ENCODE data around the gene SARS1.
"Not testable (repeated sequence)": the region's sequence is repeated elsewhere in the genome, so short reads cannot be mapped to it uniquely, and the experiment has no call there.

The SARS1 gene

GRCh38 chr1:109213824-109214693 lies at the start of gene SARS1:
SARS1 (plus strand) TSS chr1:109213918; CDS start chr1:109213993, 75 bp downstream.
- peaks cover 15% of the 10 kb centered on the region for H3K36me3 ChIP-seq (ENCODE audit: insufficient read depth, low read length)
- peak within 1 kb of the TSS; percentile 92 for H3K9ac ChIP-seq (ENCODE audit: low read depth, low read length)
- 0 out of 2 replicates have a peak, but pooled peaks cover 3% of the 10 kb centered on the region for H3K4me1 ChIP-seq (ENCODE audit: insufficient read depth, low read length)
- H3K9me3 ChIP-seq (ENCODE audit: control insufficient read depth, insufficient read depth, low read length), result no peaks in the 10 kb centered on the region

- H3K36me3 ChIP-seq (ENCODE audit: insufficient read depth, low read length), result no peaks in the 10 kb centered on the region
- H3K9ac ChIP-seq (ENCODE audit: low read depth, low read length), result no peak overlapping the region
- H3K9me3 ChIP-seq (ENCODE audit: control insufficient read depth, insufficient read depth, low read length), result no peaks in the 10 kb centered on the region
- peaks cover 20% of the 10 kb centered on the region for H3K4me1 ChIP-seq (ENCODE audit: insufficient read depth, low read length)
Measured at GRCh38 chr1:109164538-109164937, 49.2 kb upstream of the SARS1 start.

DNA sequence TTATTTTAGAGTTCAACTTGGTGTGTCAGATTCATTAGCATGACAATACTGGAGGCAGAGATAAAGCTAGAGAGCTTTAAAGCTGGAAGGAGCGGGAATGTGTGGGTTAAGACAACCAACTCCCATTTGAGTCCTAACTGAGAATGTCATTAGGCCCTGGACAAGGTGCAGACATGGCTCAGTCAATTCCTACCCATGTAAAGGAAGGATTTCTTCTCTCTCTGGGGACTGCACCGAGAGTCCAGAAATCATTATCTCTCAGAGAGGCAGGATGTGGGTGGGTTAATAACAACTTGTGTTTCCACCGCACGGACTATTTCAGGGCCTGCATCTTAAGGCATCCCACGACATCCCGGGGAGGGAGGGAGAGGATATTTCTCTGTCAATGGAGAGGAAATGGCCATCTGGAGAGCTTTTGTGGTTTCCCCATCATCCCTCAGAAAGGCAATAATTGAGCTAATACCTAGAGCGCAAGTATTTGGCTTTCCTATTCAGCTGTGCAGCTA lies 46.7 kb upstream of the SARS1 start:
- no peak overlapping the region for H3K9ac ChIP-seq (ENCODE audit: low read depth, low read length)
- H3K9me3 ChIP-seq (ENCODE audit: control insufficient read depth, insufficient read depth, low read length), result no peaks in the 10 kb centered on the region
- no peaks in the 10 kb centered on the region for H3K36me3 ChIP-seq (ENCODE audit: insufficient read depth, low read length)
- H3K4me1 ChIP-seq (ENCODE audit: insufficient read depth, low read length), result peaks cover 18% of the 10 kb centered on the region

- H3K9me3 ChIP-seq (ENCODE audit: control insufficient read depth, insufficient read depth, low read length), result no peaks in the 10 kb centered on the region
- H3K36me3 ChIP-seq (ENCODE audit: insufficient read depth, low read length), result no peaks in the 10 kb centered on the region
- H3K9ac ChIP-seq (ENCODE audit: low read depth, low read length), result no peak overlapping the region
- peaks cover 16% of the 10 kb centered on the region for H3K4me1 ChIP-seq (ENCODE audit: insufficient read depth, low read length)
Measured at GRCh38 chr1:109170035-109170764, 43.5 kb upstream of the SARS1 start.

DNA sequence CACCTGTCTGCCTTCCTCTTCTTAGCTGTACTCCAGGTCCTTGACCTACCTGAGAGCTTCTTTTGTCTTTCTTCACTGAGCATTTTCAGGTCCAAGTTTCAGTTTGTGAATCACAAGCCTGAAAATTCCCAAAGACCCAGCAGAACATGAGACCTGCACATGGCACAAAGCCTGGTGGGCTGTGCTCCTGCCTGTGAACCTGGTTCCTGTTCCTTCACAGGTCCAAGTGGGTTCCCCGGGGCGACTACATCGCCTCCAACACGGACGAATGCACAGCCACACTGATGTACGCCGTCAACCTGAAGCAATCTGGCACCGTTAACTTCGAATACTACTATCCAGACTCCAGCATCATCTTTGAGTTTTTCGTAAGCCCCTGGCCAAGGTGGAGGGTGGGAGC lies 42.1 kb upstream of the SARS1 start:
- no peaks in the 10 kb centered on the region for H3K9me3 ChIP-seq (ENCODE audit: control insufficient read depth, insufficient read depth, low read length)
- peaks cover 13% of the 10 kb centered on the region for H3K4me1 ChIP-seq (ENCODE audit: insufficient read depth, low read length)
- H3K9ac ChIP-seq (ENCODE audit: low read depth, low read length), result no peak overlapping the region
- no peaks in the 10 kb centered on the region for H3K36me3 ChIP-seq (ENCODE audit: insufficient read depth, low read length)

DNA sequence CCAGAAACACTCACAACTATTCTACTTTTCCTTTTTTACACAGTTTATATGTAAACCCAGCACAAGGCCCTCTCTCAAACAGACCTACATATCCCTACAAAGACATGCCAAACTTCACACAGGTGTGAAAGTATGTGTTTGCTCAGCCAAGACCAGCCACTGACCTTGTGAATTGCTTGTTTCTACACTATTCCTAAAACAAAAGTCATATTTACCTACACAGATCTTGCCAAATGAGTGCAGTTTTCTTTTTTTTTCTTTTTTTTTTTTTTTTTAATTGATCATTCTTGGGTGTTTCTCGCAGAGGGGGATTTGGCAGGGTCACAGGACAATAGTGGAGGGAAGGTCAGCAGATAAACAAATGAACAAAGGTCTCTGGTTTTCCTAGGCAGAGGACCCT lies 37.4 kb upstream of the SARS1 start:
- not testable (repeated sequence) for H3K4me1 ChIP-seq (ENCODE audit: insufficient read depth, low read length); H3K9ac ChIP-seq (ENCODE audit: low read depth, low read length); H3K9me3 ChIP-seq (ENCODE audit: control insufficient read depth, insufficient read depth, low read length)

GRCh38 chr1:109180715-109181084 lies 33.0 kb upstream of the SARS1 start:
- not testable (repeated sequence) for H3K4me1 ChIP-seq (ENCODE audit: insufficient read depth, low read length); H3K9me3 ChIP-seq (ENCODE audit: control insufficient read depth, insufficient read depth, low read length); H3K9ac ChIP-seq (ENCODE audit: low read depth, low read length); H3K36me3 ChIP-seq (ENCODE audit: insufficient read depth, low read length)

More for the DNA sequence above, 37.4 kb upstream of the SARS1 start:
- not testable (repeated sequence) for H3K36me3 ChIP-seq (ENCODE audit: insufficient read depth, low read length)

DNA sequence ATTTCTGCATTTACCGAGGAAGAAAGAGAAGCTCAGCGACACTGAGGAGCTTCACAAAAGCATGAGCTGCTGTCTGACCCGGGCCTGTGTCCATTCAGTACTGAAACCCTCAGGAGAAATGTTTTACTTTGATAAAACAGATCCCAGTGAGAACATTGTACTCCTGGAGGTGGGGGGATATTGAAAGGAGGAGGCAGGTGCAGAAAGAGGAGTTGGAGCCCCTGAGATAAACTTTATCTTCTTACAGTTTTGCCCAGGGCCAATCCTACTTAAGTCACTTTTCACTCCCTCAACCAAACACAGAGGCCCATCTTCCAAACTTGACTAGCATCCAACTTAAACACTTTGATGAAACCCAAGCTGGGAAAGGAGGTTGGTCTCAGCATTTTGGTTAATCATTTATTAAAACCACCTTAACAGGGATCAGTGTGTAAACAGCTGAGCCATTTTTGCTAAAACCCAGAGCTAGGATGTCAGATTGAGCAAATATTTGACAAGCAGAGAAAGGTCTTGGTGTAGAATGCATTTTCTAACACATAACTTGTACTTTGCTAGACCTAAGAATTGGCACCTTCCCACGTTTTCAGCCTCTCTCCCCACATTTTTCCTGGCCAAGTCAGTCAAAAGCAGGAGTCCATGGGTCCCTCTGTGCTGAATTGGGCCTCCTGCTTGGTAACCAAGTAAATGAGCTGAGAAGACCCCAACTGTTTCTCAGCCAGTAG lies 32.5 kb upstream of the SARS1 start:
- Histone ChIP-seq H3K9me3 (ENCODE audit: control insufficient read depth, insufficient read depth, low read length) (no peaks in the 10 kb centered on the region), H3K9ac (ENCODE audit: low read depth, low read length) (no peak overlapping the region), H3K4me1 (ENCODE audit: insufficient read depth, low read length) (peaks cover 3% of the 10 kb centered on the region; the same call in 1 of the 2 replicates), H3K36me3 (ENCODE audit: insufficient read depth, low read length) (no peaks in the 10 kb centered on the region)

GRCh38 chr1:109181807-109182163 lies 31.9 kb upstream of the SARS1 start:
- Histone ChIP-seq H3K4me1 (ENCODE audit: insufficient read depth, low read length) (peaks cover 7% of the 10 kb centered on the region; the same call in 1 of the 2 replicates), H3K36me3 (ENCODE audit: insufficient read depth, low read length) (no peaks in the 10 kb centered on the region), H3K9ac (ENCODE audit: low read depth, low read length) (no peak overlapping the region), H3K9me3 (ENCODE audit: control insufficient read depth, insufficient read depth, low read length) (no peaks in the 10 kb centered on the region)

GRCh38 chr1:109183058-109183738 lies 30.5 kb upstream of the SARS1 start:
- Histone ChIP-seq H3K9ac (ENCODE audit: low read depth, low read length) (no peak overlapping the region), H3K4me1 (ENCODE audit: insufficient read depth, low read length) (peaks cover 7% of the 10 kb centered on the region; the same call in 1 of the 2 replicates), H3K36me3 (ENCODE audit: insufficient read depth, low read length) (no peaks in the 10 kb centered on the region), H3K9me3 (ENCODE audit: control insufficient read depth, insufficient read depth, low read length) (no peaks in the 10 kb centered on the region)

DNA sequence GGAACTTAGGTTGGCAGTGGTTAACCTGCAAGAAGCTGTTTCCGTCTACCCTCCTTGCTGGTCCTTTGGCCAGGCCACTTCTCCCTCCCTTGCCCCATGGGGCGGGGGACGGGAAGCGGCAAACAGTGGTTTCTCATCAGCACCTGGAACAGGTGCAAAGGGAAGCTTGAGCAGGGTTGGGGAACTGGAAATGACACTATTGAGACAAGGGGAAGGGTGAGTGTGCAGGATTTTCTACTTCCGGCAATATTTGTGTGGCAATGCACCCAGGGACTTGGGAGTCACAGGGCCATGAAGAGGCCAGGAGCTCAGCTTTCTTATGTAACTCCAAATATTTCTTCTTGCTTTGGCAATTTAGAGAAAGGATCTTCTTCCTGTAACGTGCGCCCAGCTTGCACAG lies 29.0 kb upstream of the SARS1 start:
- Histone ChIP-seq H3K9me3 (ENCODE audit: control insufficient read depth, insufficient read depth, low read length) (no peaks in the 10 kb centered on the region), H3K4me1 (ENCODE audit: insufficient read depth, low read length) (peaks cover 7% of the 10 kb centered on the region; the same call in 1 of the 2 replicates), H3K36me3 (ENCODE audit: insufficient read depth, low read length) (no peaks in the 10 kb centered on the region), H3K9ac (ENCODE audit: low read depth, low read length) (no peak overlapping the region)

DNA sequence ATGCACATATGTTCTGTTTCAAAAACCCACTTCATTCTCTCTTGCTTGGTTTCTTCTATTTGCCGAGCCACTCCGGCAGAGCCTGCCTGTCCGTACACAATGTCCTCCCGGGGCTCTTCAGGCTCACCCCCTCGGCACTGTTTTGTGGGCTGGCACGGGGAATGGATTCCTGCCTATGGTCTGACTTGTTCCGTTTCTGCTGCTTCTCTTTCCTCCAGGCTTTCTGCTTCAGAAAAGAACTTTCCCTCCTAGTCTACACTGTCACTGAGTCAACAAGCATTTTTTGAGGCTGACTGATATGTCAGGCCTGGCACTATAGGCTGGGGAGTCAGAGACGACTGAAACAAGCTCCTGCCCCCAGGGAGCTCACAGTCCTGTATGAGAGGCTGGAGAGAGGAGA lies 28.4 kb upstream of the SARS1 start:
- no peaks in the 10 kb centered on the region for H3K36me3 ChIP-seq (ENCODE audit: insufficient read depth, low read length)
- H3K4me1 ChIP-seq (ENCODE audit: insufficient read depth, low read length), result peaks cover 7% of the 10 kb centered on the region; the same call in 1 of the 2 replicates
- H3K9me3 ChIP-seq (ENCODE audit: control insufficient read depth, insufficient read depth, low read length), result no peaks in the 10 kb centered on the region
- H3K9ac ChIP-seq (ENCODE audit: low read depth, low read length), result no peak overlapping the region

- H3K4me1 ChIP-seq (ENCODE audit: insufficient read depth, low read length), result peaks cover 7% of the 10 kb centered on the region; the same call in 1 of the 2 replicates
- H3K9me3 ChIP-seq (ENCODE audit: control insufficient read depth, insufficient read depth, low read length), result no peaks in the 10 kb centered on the region
- no peak overlapping the region for H3K9ac ChIP-seq (ENCODE audit: low read depth, low read length)
- no peaks in the 10 kb centered on the region for H3K36me3 ChIP-seq (ENCODE audit: insufficient read depth, low read length)
Measured at GRCh38 chr1:109185990-109186732, 27.6 kb upstream of the SARS1 start.

All from ES-I3 (cell line).